Uterus (tissue), 2 donors: ENCODE data around the gene EMID1.

Source experiments
- CTCF ChIP-seq, 4 experiments: fragments of 200-600 bp in 2 of 4; fragments of 450-650 bp in 2 of 4; sonication (generic) in 2 of 4; IDR thresholded peaks; one replicate each; pipeline ENCODE4 v1.5.1; 2016 to 2019; ENCODE audit warnings: antibody characterized with exemption in 4 of 4, mild to moderate bottlenecking in 2 of 4, moderate library complexity in 1 of 4
- POLR2A ChIP-seq, 2 donors: fragments of 450-650 bp; IDR thresholded peaks; one replicate each; pipeline ENCODE4 v1.6.1; 2016; ENCODE audit warnings: antibody characterized with exemption in 2 of 2, mild to moderate bottlenecking in 1 of 2, moderate library complexity in 1 of 2

GRCh38 chr22:29205594-29206371 lies at the start of gene EMID1:
- TF ChIP-seq CTCF (IDR thresholded peaks at IDR 0.05) (peak in 3 of 4 experiments; percentile 28 to 37 (median 31)), POLR2A (IDR thresholded peaks at IDR 0.05) (no peak)
